ENCODE data around the gene NUBP1.
"Not testable (repeated sequence)": the region's sequence is repeated elsewhere in the genome, so short reads cannot be mapped to it uniquely, and the experiment has no call there.

The NUBP1 gene

DNA sequence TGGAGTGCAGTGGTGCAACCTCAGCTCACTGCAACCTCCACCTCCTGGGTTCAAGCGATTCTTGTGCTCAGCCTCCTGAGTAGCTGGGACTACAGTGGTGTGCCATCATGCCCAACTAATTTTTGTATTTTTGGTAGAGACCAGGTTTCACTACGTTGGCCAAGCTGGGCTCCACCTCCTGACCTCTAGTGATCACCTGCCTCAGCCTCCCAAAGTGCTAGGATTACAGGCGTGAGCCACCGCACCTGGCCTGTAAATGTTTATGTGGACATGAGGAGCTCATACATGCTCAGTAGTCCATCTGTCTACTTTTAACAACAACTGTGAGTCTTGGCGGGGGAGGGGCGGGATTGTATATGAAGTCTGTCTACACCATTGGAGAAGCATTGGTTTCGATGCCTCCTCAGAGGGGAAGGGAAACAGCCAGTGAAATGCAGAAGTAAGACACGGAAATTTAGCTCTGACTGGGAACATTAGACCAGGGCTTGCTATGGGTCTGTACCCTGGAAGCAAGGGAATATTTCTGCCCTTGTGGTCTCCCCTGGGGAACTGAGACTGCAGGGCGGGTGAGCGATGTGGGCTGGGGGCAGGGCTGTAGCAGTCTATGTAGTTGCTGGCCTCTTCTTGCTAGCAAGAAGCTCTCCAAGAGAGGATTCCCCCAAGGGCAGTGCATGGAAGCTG, 9.3 kb downstream of the NUBP1 start:
- DNase-seq = no peak

DNA sequence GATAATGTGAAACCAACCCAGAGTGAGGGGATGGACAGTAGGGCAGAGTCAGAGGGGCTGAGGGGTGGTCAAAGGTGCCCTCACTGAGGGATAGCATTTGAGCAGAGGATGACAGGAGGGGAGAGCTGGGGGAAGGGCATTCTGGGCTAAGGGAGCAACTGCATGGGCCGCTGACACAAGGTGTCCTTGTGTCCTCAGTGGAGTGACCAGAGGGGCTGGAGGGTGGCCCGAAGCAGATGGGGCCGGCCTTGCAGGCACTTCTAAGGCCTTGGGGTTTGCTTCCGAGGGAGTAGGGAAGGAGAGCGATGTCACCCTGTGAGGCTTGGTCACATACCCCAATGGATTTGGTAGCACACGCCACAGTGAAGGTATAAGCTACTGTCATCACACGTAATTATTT, 10.0 kb downstream of the NUBP1 start:
- no peak for DNase-seq

DNA sequence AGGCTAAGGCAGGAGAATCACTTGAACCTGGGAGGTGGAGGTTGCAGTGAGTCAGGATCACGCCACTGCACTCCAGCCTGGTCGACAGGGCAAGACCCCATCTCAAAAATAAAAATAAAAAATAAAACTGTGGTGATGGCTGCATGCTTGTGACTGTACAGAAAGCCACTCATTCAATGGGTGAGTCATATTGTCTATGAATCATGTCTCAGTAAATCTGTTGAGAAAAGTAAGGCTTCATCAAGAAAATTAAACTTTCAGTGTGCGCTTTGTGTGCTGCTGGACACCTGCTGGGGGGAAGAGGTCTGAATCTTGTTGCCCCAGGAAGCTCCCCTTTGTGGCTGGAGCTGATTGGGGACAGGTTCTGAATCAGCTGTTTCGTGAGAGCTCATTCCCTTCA, 11.3 kb downstream of the NUBP1 start:
- DNase-seq = peak; percentile 59

DNA sequence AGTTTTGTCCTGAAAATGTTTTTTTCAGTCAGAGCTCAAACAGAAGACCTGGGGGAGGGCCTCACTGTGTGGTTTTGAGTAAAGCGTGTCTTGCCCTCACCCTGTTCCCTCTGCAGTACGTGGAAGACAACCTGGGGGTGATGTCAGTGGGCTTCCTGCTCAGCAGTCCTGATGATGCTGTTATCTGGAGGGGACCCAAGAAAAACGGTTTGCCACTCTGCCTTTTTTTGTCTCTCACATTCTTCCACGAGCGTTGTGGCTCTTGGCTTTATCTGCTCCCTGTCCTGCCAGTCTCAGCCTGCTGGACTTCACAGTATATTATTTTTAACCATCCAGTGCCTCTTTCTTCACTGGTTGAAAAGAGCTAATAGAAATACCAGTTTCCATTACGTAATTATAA, 12.9 kb downstream of the NUBP1 start:
- DNase-seq = peak; percentile 34

DNA sequence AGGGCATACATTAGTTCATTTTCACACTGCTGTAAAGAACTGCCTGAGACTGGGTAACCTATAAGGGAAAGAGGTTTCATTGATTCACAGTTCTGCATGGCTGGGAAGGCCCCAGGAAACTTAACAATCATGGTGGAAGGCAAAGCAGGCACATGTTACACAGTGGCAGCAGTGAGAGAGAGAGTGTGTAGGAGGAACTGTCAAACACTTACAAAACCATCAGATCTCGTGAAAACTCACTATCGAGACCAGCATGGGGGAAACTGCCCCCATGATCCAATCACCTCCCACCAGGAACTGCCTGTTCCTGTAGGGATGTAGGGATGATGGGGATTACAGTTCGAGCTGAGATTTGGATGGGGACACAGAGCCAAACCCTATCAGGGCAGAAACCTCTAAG, 17.2 kb downstream of the NUBP1 start:
- no peak for DNase-seq

DNA sequence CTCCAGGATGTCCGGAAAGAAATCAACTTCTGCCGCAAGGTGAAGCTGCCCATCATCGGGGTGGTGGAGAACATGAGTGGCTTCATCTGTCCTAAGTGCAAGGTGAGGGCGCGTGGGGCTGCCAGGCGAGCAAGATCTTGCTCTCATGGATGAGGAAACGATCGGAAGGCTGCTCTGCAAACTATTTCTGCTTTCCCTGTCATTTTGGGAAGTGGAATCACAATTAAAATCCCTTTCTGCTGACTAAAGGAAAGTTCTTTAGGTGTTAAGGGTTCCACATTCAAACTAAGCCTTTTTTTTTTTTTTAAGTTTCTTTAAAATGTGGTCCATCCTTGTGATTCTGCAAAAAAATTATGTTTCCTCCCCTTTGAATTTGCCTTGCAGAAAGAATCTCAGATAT, 17.7 kb downstream of the NUBP1 start:
- no peak for DNase-seq

DNA sequence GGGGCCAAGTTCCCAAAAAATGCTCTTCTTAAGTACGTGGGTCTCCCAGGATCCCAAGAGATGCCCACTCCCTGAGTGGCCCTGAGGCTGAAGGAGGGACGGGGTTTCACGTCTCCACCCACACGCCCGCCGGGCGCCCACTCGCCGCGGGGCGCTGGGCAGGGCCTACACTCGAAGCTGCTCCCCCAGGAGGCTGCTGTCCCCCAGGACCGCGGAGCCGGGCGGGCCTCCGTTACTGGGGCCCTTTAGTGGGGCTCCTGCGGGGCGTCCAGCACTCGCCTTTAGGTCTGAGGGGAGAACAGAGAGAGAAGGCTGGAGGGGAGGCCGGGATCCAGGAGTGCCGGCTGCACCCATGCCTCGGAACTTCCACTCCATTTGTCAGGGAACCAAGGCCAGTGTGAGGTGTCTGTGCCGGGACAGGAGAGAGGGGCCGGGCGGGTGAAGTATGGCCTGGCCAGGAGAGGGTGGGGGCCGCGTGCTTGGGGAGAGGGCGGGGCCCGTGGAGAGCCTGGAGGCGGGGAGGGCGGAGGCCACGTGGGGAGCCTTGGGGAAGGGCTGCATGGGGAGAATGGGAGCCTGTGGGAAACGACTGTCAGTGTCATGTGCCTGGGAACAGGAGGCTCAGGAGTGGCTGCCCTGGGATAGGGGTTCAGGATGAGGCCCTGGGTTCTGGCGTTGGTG, 18.8 kb downstream of the NUBP1 start:
- no peak for DNase-seq

DNA sequence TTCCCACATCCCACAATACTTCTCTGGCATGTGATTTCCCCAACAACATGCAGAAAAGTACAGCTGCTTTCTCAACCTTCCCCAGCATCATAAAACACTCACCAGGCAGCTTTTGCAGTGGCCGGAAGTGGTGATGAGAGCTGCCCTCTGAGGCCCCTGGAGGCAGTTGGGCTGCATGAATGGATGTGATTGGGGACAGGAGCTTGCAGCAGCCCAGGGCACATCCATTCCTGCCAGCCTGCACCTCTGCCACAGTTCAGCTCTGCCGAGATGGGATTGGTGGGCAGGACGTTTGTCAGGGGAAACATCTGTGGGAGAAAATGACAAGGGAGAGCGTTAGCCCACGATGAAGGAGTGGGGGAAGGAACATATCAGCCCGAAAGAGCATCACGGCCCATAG, 19.8 kb downstream of the NUBP1 start:
- no peak for DNase-seq

DNA sequence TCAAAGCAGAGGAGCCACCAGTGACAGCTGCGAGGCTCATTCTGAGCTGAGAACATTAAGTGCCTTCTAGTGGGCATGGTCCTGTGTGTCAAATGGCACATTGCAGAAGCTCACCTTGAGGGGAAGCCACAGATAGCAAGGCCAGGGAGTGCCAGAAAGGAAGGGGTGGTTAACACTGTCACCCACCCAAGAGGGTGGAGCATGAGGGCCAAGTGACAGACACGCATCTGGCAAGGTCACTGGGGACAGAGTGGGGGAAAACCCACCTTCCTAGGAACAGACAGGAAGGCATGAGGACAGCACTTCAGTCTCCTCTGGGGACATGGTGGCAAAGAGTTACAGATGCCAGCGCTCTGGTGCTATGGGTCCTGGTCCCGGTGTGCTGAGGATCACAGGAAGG, 22.1 kb downstream of the NUBP1 start:
- no peak for DNase-seq

DNA sequence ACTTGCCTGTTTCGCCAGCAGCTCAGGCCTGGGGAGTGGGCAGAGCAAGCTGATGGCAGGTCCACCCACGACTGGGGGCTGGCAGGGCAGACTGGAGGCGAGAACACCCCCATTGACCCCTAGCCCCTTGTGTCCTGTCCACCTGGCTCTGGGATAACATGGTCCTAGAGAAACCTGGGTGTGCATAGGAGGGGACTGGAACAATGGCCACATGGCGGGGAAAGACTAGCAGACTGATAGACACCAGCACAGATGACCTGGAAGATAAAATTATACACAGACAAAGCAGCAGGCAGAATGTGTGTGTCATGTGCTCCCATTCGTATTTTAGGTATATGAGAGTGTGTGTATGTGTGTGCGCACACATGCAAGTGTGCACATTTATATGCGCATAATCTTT, 23.5 kb downstream of the NUBP1 start:
- no peak for DNase-seq

DNA sequence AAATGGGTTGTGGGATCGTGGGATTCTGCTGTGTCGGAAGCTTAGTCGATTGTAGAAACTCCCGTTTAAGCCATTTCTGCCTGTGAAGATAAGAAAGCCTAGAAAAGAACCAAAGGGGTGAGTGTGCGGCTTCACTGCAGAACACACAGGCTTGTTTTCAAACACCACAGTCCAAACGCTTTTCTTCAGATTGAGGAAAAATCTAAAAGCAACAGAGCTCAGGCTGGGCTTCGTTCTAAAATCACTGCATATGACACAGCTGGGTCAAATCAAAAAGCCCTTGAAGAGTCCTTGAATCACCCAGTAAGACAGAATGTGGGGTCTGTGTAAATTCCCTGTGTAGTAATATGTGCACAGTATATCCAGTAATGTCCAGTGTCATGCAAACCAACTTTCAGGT, 25.7 kb downstream of the NUBP1 start:
- no peak for DNase-seq

DNA sequence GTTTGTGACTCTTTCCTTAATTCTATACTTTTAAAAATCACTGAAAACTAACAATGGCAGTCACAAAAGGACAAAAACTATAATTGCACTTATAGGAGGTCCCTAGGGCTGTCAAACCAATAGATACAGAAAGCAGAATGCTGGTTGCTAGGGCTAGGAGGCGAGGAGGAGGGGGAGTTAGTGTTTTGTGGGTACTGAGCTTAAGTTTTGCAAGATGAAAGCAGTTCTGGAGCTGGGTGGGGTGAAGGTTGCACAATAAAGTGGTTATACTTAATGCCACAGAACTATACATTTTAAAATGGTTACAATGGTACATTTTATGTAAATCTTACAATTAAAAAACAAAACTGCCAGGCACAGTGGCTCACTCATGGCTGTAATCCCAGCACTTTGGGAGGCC, 27.3 kb downstream of the NUBP1 start:
- no peak for DNase-seq

DNA sequence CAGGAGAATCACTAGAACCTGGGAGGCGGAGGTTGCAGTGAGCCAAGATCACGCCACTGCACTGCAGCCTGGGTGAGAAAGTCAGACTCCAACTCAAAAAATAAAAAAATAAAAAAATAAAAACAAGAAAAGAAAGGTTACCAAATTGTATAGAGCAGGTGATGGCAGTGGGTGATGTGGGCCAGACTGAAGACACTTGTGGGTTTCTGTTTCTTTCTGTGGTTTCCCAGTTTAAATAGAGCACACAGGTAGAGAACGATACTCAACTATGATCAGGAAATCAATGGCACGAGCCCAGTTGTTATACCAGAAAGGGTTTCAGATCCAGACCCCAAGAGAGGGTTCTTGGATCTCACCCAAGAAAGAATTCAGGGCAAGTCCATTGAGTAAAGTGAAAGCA, 32.6 kb downstream of the NUBP1 start:
- DNase-seq = no peak

DNA sequence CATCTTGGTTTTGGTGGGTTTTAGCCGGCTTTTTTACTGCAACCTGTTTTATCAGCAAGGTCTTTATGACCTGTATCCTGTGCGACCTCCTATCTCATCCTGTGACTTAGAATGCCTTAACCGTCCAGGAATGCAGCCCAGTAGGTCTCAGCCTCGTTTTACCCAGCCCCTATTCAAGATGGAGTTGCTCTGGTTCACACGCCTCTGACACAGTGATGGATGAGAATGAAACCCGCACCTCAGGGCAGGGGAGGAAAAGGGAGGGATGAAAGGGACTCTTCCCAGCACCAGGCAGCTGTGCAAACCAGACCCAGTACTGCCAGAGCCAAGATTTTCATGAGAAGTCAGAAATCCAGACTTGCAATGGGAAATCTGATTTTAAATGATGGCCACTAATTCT, 33.3 kb downstream of the NUBP1 start:
- DNase-seq = not testable (repeated sequence)

DNA sequence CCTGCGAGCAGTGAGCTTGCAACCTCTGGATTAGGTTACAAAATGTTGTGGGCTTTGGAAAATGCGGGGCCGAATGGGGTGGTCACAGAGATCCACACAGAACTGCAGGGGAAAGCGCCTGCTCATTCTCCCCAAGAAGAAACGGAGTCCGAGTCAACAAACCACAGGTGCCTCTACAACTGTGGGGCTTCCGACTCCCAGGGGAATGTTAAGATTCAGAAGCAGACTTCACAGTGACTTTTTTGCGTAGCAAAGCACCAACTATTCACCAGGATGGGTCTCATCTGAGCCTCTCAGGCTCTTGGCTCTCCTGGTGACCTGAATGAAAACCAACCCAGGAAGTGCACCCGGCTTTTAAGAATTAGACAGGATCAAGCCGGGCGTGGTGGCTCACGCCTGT, 33.7 kb downstream of the NUBP1 start:
- no peak for DNase-seq

DNA sequence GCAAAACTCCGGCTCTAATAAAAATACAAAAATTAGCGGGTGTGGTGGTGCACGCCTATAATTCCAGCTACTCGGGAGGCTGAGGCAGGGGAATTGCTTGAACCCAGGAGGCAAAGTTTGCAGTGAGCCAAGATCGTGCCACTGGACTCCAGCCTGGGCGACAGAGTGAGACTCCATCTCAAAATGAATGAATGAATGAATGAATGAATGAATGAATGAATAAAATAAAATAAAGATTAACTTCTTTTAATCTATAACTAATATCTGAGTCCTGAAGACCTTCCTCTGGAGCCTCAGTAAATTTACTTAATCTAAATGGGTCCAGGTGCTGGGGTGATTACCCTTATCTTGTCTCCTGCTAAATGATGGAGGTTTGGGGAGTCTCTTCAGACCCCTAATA, 36.3 kb downstream of the NUBP1 start:
- DNase-seq = not testable (repeated sequence)

DNA sequence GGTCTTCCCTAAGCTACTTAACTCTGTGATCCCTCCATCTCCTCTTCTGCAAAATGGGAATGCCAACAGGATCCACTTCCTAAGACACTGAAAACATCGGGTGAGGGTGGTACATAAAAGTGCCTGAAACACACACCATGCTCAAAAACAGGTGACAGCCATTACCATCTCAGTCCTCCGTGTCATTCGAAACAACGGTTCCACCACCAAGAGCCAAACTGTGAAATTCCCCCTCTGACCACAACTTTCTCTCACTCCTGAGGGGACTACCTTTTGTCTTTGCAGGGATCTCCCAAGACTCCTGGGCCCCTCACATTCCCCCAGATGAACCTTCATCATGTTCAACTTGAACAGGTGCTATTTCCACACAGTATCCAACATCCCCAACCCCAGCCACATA, 37.0 kb downstream of the NUBP1 start:
- DNase-seq = no peak

DNA sequence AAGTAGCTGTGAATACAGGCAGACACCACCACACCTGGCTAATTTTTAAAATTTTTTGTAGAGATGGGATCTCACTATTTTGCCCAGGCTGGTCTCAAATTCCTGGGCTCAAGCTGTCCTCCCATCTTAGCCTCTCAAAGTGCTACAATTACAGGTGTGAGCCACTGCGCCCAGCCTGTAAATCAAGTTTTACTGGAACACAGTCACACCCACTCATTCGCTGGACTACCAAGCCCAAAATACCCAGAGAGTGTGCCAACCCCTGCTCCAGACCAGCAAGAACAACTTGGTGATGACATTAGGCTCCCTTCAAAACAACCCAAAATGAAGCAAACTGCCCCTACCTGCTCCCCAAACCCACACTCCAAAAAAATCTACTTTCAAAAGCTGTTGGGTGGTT, 39.0 kb downstream of the NUBP1 start:
- no peak for DNase-seq

DNA sequence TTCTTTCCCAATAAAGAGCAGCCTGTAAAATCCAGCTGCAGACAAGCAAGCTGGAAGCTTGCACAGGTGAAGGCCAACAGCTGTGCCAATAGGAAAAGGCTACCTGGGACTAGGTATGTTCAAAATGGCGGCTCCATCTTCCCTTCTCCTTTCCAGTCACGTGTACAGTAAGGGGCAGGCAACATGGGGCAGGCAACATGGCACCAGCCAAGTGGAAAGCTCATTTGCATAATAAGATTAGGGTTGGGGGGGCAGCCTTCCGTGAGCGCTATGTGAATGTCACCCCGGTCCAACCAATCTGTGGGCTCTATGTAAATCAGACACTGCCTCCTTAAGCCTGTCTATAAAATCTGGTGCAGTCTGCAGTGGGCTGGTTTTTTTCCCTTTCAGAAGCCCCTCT, 43.7 kb downstream of the NUBP1 start:
- DNase-seq = no peak

DNA sequence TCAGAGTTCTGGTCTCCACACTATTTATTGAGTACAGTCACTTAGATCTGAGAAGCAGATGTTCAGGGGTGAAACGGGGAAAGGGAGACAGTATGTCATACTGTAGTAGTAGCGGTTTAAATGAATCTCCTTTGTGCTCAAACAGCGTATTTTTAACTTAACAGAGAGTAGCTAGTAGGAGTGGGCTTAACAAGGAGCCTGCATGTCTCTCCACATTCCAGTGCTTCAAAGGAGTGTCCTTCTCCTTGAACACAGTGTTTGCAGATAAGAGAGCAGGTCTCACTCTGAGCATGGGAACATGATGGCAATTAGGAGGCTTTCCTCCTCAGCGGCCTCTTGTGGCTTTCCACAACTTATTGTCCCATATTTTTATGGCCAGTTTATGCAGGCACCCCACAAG, 45.0 kb downstream of the NUBP1 start:
- not testable (repeated sequence) for DNase-seq

DNA sequence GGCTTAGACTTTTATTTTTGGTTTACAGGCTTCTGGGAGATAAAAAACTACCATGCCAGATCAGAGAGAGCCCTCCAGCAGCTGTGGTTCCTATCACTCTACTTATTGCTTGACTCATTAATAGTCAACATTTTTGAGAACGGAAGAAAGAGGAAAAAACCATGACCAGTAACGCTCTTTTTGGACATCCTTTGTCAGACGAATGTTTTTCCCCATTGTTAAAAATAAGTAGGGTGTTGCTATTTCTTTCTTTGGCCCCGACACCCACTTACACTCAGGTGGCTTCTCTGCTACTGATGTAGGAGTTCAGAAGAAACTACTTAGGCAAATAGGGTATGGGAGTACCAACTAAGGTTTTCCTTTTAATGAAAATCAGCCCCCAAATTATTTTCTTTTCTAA, 47.4 kb downstream of the NUBP1 start:
- DNase-seq = no peak

DNA sequence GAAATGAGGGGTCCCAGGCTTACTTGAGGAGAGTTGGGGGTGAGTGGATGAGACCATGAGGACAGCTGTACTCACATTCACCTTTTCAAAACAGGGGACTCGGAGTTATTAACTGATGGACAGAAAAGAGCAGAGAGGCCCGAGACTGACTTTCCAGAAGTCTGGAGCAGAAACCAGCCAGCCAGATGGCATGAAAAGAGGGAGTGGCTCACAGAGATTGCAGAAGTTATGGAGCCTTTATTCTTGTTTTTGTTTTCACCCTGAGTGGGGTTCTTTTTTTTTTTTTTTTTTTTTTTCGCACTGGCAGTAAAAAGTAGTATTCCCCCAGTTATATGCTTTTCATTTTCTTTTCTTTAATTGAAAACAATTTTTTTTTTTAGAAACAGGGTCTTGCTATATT, 56.1 kb downstream of the NUBP1 start:
- no peak for DNase-seq

DNA sequence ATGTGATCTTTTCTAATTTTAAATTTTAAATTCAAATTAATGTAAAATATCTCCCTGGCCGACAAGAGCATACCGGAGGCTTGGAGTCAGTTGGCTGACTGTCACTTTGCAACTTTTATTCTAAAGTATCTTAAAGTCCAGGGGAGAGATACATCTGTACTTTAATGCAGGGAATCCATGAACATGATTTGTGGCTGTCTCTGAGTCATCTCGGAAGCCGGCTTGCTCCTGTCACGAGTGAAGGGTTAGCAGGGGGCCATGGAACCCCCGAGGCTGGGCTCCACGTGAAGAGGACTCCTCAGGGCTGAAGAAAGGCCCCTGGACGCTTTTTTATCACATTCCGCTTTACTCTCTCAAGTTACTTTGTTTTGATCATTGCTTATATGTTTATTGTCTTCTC, 61.7 kb downstream of the NUBP1 start:
- no peak for DNase-seq

DNA sequence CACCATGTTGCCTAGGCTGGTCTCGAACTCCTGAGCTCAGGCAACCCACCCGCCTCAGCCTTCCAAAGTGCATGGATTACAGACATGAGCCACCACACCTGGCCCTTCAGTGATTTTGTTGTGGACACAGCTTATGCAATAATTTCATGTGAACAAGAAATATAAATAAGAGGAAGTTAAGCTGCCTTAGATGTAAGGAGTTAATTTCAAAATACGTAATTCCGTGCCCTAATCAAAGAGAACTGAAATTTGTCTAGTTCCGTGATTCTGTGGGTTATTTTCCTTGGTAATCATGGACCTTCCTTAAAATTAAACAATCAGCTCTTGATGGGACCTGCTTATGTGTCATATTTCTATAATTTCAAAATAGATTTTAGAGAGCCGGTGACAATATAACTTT, 63.1 kb downstream of the NUBP1 start:
- no peak for DNase-seq

DNA sequence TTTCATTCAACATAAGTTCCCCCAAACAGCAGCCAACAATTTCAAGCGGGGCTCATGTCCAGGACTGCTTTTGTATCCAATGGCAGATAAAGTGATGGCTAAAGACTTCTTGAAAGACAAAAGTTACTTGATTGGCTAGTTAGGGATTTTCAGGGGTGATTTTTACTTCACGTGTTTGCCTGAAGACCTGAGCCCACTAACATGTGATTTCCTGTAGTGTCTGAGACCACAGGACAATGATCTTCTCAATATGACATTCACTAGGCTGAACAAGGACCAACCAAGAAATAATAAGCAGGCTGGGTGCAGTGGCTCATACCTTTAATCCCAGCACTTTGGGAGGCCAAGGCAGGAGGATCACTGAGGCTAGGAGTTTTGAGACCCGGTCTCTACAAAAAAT, 64.6 kb downstream of the NUBP1 start:
- DNase-seq = no peak

Data from kidney glomerular epithelial cell (primary cell).